Bronchial epithelial cell (primary cell): ENCODE results near the gene CUL7. TPM values are rescaled to one million over a fixed set of nuclear protein-coding genes. Genes with fewer than 3 reads are reported as not detected.

Experiments
- DNase-seq: peaks from one replicate; pipeline ENCODE4 v3.0.0-alpha.2; 2010; ENCODE audit warnings: low read depth
- FAIRE-seq: peaks from 2 replicates; lab custom pipeline; 2011; peaks lifted over from hg19 to GRCh38; lab: Jason Lieb, UNC
- H3K27me3 ChIP-seq: 2 replicates; pipeline ENCODE4 v1.5.1; 2011; ENCODE audit warnings: low read length; ENCODE audit not compliant: control insufficient read depth, insufficient read depth
- H3K36me3 ChIP-seq: 2 replicates; pipeline ENCODE4 v1.5.1; 2011; ENCODE audit warnings: low read length; ENCODE audit not compliant: control insufficient read depth, insufficient read depth
- H3K4me3 ChIP-seq: 2 replicates; pipeline ENCODE4 v1.5.1; 2011; ENCODE audit warnings: mild to moderate bottlenecking, low read depth, low read length, control low read depth
- CTCF ChIP-seq: IDR thresholded peaks from 2 replicates; pipeline ENCODE4 v1.5.1; 2011; ENCODE audit warnings: mild to moderate bottlenecking, moderate library complexity, low read length, control low read depth, inconsistent platforms; ENCODE audit not compliant: insufficient read depth, severe bottlenecking
- total RNA-seq: library from RNA; depleted of rRNA; stranded (reverse); fragments of >200 nt; gene quantifications from 2 replicates; pipeline ENCODE4 v1.2.1, GENCODE V29; 2014

The CUL7 gene
- total RNA-seq, 1 donor from 2014 or later: 20.5 TPM

- no peak for TF ChIP-seq CTCF
- Histone ChIP-seq H3K36me3 (peaks cover 5% of the 10 kb centered on the region), H3K27me3 (no peaks in the 10 kb centered on the region), H3K4me3 (no peak overlapping the region)
- DNase-seq: no peak
- FAIRE-seq: no peak
These were observed 8.2 kb upstream of the CUL7 start for GRCh38 chr6:43061861-43062260.

GRCh38 chr6:43060755-43061633 is 7.3 kb upstream of the CUL7 start:
- no peak for FAIRE-seq
- H3K36me3 ChIP-seq: peaks cover 8% of the 10 kb centered on the region

GRCh38 chr6:43060034-43060754 is 6.5 kb upstream of the CUL7 start:
- H3K36me3 ChIP-seq: peaks cover 7% of the 10 kb centered on the region
- H3K27me3 ChIP-seq: no peaks in the 10 kb centered on the region
- peak overlapping the region; percentile 97 for H3K4me3 ChIP-seq
- DNase-seq (peak; percentile 52), FAIRE-seq (no peak)
- TF ChIP-seq CTCF: no peak

More at GRCh38 chr6:43060755-43061633, 7.3 kb upstream of the CUL7 start:
- TF ChIP-seq CTCF: no peak
- DNase-seq: no peak
- Histone ChIP-seq H3K4me3 (no peak overlapping the region), H3K27me3 (no peaks in the 10 kb centered on the region)

GRCh38 chr6:43059168-43060033 is 5.8 kb upstream of the CUL7 start, which contains the start of the genes KLC4 and MRPL2:
KLC4 (plus strand) TSS chr6:43059631; CDS start chr6:43061336, 1,705 bp downstream.
MRPL2 (minus strand) TSS chr6:43059434; CDS start chr6:43059381, 53 bp downstream.
- Histone ChIP-seq H3K36me3 (peaks cover 8% of the 10 kb centered on the region), H3K27me3 (no peaks in the 10 kb centered on the region), H3K4me3 (peak within 1 kb of the TSS; percentile 97)
- FAIRE-seq: no peak
- TF ChIP-seq CTCF: no peak
- peak; percentile 96 for DNase-seq

- Histone ChIP-seq H3K27me3 (no peaks in the 10 kb centered on the region), H3K4me3 (peak overlapping the region; percentile 97), H3K36me3 (peaks cover 9% of the 10 kb centered on the region)
- no peak for TF ChIP-seq CTCF
- no peak for DNase-seq
- no peak for FAIRE-seq
These were observed 4.9 kb upstream of the CUL7 start for GRCh38 chr6:43058531-43058930.
